HuH-7.5 (cell line): Measurements from ENCODE around the gene FHL1.
A peak's percentile ranks its signal among the peaks of the same experiment; 100 is the strongest.
"Not testable (repeated sequence)": the region's sequence is repeated elsewhere in the genome, so short reads cannot be mapped to it uniquely, and the experiment has no call there.

Experiments used
- DNase-seq: peaks from one replicate; pipeline ENCODE4 v3.0.0; 2011; ENCODE audit warnings: low spot score

Gene FHL1

DNA sequence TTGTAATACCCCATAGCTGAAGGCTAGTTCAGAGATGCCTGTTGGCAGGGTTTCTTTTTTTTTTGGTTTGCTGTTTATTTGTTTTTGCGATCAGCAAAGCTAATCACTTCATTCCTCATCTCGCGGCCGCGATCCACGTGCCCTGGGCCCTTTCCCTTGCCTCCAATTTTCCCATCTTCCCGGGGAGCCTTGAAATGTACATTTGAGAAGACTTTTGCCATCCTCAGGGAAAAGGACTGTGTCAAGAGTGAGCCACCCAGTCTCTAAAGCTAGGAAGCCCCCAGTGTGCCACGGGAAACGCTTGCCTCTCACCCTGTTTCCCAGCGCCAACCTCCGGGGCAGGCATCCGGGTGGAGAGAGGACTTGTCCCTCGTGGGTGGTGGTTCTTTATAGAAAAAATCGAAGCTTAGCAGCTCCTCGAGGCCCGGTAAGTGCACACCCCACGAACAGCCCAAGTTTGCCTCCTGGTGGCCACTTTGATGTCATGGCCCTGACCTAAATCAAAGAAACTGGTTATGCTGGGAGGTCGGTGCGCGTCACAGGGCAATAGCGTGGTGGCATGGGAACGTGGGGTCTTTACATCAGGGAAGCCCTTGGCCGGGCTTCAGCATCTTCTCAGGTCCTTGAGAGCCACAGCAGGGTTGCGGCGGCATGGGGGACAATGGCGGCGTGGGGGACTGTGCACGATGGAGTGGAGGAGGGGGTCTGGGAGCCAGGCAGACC is 61.8 kb downstream of the FHL1 start:
- peak; percentile 13 for DNase-seq

GRCh38 chrX:136209751-136210150 is 62.4 kb downstream of the FHL1 start:
- no peak for DNase-seq

DNA sequence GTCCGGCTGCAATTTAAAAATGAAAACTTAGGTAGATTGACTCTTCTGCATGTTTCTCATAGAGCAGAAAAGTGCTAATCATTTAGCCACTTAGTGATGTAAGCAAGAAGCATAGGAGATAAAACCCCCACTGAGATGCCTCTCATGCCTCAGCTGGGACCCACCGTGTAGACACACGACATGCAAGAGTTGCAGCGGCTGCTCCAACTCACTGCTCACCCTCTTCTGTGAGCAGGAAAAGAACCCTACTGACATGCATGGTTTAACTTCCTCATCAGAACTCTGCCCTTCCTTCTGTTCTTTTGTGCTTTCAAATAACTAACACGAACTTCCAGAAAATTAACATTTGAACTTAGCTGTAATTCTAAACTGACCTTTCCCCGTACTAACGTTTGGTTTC is 62.9 kb downstream of the FHL1 start:
- DNase-seq: no peak

DNA sequence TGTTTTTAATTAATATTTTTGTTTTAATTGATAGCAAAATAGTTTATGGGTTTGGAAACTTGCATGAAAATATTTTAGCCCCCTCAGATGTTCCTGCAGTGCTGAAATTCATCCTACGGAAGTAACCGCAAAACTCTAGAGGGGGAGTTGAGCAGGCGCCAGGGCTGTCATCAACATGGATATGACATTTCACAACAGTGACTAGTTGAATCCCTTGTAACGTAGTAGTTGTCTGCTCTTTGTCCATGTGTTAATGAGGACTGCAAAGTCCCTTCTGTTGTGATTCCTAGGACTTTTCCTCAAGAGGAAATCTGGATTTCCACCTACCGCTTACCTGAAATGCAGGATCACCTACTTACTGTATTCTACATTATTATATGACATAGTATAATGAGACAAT is 63.5 kb downstream of the FHL1 start:
- no peak for DNase-seq

DNA sequence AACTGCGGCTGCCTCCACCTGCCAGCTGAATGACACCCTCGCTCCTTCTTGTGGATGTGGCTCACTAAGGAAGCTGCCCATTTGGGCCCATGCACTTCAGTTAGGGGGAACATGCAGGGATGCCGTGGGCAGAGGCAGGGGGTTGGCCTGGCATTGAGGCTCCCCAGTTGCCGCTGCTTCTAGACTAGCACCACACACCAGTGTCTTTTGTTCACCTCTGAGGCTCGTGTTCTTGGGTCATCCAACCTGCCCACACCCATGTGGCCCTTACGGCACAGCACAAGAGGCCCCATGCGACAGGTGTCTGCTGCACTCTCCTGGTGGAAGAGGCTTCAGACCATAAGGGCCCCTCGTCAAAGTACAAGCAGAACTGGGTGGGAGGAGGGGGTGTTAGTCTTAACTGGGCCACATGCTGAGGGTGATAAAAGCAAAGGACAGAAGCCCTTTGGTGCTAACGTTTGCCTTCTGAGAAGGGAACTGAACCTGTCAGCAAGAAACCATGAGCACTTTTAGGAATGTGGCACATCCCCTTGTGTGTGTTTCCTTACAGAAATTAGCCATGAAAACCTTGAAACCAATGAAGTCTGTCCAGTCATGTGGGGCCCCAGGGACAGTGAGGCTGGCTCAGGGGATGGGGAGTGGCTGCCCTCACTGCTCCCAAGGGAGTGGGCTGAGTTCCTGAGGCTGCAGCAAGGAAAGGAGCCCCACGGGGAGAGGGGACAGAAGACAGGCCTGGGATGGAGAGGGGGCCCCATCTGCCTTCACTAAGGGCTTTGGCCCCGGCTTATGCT is 64.6 kb downstream of the FHL1 start:
- DNase-seq: no peak

GRCh38 chrX:136212557-136213111 is 65.3 kb downstream of the FHL1 start:
- DNase-seq: no peak

GRCh38 chrX:136214551-136214950 is 67.2 kb downstream of the FHL1 start:
- DNase-seq: no peak

DNA sequence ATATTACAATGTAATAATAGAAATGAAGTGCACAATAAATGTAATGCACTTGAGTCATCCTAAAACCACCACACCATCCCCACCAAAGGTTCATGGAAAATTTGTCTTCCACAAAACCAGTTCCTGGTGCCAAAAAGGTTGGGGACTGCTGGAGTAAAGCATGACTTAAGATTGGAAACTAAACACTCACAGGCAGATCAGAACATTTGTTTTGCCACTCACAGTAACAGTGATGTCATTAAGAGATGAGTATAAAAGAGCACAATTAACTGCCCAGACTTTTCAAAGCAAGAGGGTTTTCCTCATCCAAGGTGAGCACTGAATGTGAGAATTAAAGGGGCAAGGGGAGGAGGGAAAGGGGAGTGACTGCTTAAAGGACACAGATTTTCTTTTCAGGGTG is 68.2 kb downstream of the FHL1 start:
- DNase-seq: no peak

GRCh38 chrX:136219893-136220292 is 72.6 kb downstream of the FHL1 start:
- DNase-seq: no peak

DNA sequence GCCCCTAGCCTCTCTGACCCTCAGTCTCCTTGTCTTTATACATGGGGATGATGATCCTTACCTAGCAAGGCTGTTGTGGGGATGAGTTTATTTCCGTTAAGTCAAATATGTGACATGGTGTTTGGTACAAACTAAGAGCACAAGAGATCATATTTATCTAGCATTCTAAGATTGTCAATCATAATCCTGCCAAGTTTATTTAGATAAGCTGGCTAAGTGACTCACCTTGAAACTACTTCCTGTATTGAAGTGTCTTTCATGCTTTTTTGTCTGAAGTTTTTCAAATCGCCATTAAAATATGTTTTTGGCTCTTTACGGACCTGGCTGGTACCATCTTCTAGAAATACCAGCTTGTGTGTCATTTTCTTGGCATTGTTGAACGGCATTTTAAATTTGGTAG is 73.2 kb downstream of the FHL1 start:
- DNase-seq: no peak

DNA sequence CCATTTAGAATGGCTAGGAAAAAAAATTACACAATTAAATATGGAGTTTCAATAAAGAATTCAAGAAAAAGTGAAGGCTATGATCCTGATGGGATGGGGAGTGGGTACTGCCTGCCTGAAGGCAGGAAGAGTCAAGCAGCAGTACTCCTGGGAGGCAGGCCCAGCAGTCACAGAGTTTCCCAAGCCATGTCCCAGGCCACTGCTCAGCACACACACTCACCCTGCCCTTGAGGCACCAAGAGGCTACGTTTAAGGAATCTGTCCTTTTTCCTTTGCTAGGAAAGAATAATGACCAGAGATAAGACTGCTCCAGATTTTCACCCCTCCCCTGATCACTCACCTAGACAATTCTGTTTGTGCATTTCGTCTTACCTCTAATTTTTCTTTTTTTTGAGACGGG is 73.6 kb downstream of the FHL1 start:
- no peak for DNase-seq

- no peak for DNase-seq
Measured at GRCh38 chrX:136221851-136222513, 74.6 kb downstream of the FHL1 start.

DNA sequence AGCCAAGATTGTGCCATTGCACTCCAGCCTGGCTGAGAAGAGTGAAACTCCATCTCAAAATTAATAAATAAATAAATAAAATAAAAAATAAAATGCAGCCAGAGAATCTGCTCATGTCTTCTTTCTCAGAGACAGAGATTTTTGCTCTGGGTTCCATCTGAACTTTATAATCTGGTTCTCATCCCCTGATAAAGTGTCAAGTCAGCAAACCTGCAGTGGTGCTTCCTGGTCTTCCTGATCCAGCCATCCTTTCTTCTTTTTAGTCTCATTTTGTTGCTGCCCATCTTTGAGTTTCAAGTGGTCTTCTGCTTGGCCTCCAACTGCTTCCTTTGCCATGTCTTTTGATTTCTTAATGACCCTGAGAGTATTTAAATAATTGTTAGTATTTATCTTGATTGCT is 79.7 kb downstream of the FHL1 start:
- DNase-seq: no peak

GRCh38 chrX:136227948-136228838 is 80.9 kb downstream of the FHL1 start:
- DNase-seq: no peak

GRCh38 chrX:136228839-136229207 is 81.5 kb downstream of the FHL1 start:
- no peak for DNase-seq

- DNase-seq: no peak
Measured at GRCh38 chrX:136237074-136237473, 89.7 kb downstream of the FHL1 start.

DNA sequence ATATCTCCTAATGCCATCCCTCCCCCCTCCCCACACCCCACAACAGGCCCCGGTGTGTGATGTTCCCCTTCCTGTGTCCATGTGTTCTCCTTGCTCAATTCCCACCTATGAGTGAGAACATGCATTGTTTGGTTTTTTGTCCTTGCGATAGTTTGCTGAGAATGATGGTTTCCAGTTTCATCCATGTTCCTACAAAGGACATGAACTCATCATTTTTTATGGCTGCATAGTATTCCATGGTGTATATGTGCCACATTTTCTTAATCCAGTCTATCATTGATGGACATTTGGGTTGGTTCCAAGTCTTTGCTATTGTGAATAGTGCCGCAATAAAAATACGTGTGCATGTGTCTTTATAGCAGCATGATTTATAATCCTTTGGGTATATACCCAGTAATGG is 90.5 kb downstream of the FHL1 start:
- not testable (repeated sequence) for DNase-seq

- no peak for DNase-seq
Measured at GRCh38 chrX:136246201-136246600, 98.9 kb downstream of the FHL1 start.

DNA sequence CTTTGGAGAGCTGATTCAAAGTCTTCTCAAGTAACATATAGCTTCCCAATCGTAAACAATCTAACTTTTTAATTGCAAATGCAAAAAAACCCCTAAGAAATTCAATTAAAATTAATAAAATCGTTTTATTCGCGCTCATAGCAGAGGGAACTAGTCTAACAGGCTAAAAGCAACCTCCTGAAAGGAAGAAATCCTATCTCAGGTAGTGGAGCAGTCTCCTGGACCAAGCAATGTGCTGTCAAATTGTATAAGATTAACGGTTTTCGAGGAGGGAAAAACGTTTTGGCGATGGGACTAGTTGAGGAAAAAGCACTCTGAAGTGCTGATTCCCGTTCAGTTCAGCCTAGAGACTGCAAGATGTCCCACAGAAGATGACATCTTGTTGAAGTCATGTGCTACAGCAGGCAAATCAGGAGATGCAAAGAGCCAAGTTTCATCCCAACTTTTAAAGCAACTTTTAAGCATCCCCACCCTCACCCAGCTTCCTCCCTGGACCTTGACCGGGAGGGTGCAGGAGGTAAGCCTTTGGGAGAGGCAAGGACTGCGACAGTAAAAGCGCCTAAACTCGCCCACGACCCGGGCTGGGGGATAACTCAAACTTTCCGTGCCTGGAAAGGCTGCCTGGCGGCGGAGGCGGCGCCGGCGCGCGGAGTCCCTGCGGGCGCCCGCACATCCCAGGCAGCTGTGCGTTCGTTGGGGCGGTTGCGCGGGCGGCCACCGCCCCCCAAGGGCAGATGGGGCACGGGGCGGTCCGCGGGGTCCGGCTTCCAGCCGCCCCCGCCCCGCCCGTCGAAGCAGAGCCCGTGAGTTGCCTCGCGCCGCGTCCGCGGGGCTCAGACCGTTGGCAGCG is 103.1 kb downstream of the FHL1 start:
- DNase-seq: peak; percentile 25

DNA sequence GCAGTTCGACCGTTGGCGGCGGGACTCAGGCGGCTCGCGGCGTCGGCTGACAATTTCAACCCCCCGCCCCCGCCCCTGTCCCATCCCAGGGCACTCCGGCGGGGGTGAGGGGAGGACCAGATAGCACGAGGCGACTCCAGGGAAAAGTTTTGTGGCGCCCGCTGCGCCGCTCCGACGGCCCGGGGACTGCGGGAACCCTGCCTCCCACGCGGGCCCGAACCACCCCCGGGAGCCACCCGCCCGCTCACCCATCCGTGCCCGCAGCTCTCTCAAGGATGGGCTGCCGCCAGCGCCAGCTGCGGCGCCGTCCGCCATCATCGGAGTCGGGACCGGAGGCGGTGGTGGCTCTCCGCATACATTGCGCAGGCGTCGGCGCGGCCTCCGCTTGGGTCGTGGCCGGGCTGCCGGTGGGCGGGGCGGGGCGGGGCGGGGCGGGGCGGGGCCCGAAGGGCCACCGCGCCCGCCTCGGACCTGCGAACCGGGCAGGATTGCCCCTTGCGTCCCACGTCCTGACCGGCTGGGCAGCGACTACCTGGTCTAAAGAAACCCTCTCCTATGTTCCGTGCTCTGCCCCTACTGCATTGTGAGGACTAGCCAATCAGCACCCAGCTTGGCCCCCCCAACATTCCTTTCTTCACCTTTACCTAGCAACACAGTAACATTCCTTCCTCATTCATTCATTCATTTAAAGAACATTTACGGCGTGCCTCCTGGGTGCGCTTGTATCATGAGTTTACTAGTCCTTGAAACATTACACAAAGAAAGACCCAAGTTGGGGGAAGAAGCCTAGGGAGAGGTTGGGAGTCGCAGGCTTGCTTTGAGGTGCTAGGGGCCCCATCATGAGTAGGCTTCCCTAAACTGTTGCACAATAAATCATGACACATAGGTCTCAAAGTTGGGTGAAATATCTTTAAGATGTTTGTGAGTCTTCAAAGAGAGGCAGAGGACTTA is 104.0 kb downstream of the FHL1 start, which contains the start of gene MAP7D3:
MAP7D3 (minus strand) TSS at position 360 of the 951 bp plus-strand sequence; CDS start at position 318, 42 bp downstream.
- peak; percentile 51 for DNase-seq
